HepG2 (cell line): ENCODE measurements around the gene BPIFA1. TPM values are rescaled to one million over a fixed set of nuclear protein-coding genes. Genes with fewer than 3 reads are reported as not detected.

ENCODE experiments used
- FOXK1 ChIP-seq: sonication (generic); formaldehyde crosslinking; IDR thresholded peaks from 2 replicates; pipeline ENCODE4 v1.4.0; 2020; ENCODE audit warnings: low read depth, missing genetic modification reagents, borderline replicate concordance
- ZNF17 ChIP-seq: sonication (generic); formaldehyde crosslinking; IDR thresholded peaks from 2 replicates; pipeline ENCODE4 v1.5.0; 2020; ENCODE audit warnings: mild to moderate bottlenecking, missing genetic modification reagents
- ZNF292 ChIP-seq: sonication (generic); formaldehyde crosslinking; IDR thresholded peaks from 2 replicates; pipeline ENCODE4 v1.8.1; 2022; ENCODE audit warnings: mild to moderate bottlenecking, low read depth, missing genetic modification reagents, borderline replicate concordance
- polyA plus RNA-seq, 8 experiments: library from polyadenylated mRNA; depleted of rRNA in 3 of 8; stranded (reverse) in 7 of 8; unstranded in 1 of 8; fragments of >200 nt; fragmentation: Illumina TruSeq in 4 of 8; extraction: Trizol in 4 of 8; gene quantifications; 2 replicates each; pipeline versions ENCODE4 v1.2.1 to v1.2.3, GENCODE V29; 2011 to 2016; ENCODE audit warnings: low read depth in 4 of 8, missing spikeins in 1 of 8, mixed read lengths in 1 of 8; ENCODE audit not compliant: insufficient read depth in 1 of 8
- total RNA-seq, 5 experiments: library from RNA; depleted of rRNA; stranded (reverse); fragments of >200 nt; fragmentation: Illumina TruSeq; extraction: Trizol; gene quantifications; 2 replicates each; pipeline ENCODE4 v1.2.3, GENCODE V29; 2016; ENCODE audit warnings: low read depth in 1 of 5
- TF ChIP-seq, protein P1 (sequence below): sonication (generic); formaldehyde crosslinking; IDR thresholded peaks from 2 replicates; pipeline ENCODE4 v1.4.0; 2020; ENCODE audit warnings: missing genetic modification reagents, borderline replicate concordance
- TF ChIP-seq, protein P2 (sequence below): sonication (generic); formaldehyde crosslinking; IDR thresholded peaks from 2 replicates; pipeline ENCODE4 v1.5.0; 2020; ENCODE audit warnings: mild to moderate bottlenecking, missing genetic modification reagents
- TF ChIP-seq, protein P3 (sequence below): sonication (generic); formaldehyde crosslinking; IDR thresholded peaks from one replicate; pipeline ENCODE4 v1.5.1; 2020; ENCODE audit warnings: mild to moderate bottlenecking, missing genetic modification reagents; ENCODE audit errors: not compliant biosample characterization
- TF ChIP-seq, protein P4 (sequence below): sonication (generic); formaldehyde crosslinking; IDR thresholded peaks from 2 replicates; pipeline ENCODE4 v1.5.1; 2020; ENCODE audit warnings: mild to moderate bottlenecking, moderate library complexity, missing genetic modification reagents

Gene BPIFA1
- total and polyA plus RNA-seq, 2 of the 13 experiments (the other 11 are each of a cell fraction or from before 2014, with no cell fraction given), result not detected

DNA sequence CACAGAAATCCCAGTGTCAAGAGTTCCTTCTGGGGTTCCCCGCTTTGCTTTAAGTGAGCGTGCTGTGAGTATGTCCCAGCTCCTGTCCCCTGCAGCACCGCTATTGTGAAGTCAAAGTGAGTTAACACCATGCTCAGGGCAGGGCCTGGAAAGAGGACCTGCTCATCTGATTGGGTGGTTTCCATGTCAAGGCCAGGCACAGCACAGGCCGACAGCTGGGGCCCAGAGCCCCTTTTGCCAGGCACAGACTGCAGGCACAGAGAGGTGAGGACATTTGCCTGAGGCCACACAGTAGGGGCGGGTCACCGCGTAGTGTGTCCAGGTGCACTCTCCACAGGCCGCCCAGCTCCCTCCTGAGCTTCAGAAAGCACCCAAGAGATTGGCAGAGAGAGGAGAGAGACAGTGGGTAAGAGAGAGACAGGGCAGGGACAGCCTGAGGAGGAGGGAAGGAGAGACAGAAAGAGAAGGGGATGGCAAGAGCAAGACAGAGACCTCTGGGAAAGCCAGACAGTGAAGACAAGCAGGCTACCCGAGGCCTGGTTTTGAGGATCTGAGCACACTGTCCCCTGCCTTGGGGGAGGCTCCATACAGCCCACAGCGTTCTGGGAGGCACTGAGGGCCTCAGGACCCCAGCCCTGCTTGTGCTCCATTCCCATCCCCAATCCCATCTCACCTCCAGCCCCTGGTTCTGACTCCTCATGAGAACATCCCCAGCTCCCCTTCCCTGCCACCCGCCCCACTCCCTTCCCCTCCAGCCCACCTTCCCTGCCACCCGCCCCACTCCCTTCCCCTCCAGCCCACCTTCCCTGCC, 40.7 kb downstream of the BPIFA1 start (continued):
- TF ChIP-seq, protein P1, sequence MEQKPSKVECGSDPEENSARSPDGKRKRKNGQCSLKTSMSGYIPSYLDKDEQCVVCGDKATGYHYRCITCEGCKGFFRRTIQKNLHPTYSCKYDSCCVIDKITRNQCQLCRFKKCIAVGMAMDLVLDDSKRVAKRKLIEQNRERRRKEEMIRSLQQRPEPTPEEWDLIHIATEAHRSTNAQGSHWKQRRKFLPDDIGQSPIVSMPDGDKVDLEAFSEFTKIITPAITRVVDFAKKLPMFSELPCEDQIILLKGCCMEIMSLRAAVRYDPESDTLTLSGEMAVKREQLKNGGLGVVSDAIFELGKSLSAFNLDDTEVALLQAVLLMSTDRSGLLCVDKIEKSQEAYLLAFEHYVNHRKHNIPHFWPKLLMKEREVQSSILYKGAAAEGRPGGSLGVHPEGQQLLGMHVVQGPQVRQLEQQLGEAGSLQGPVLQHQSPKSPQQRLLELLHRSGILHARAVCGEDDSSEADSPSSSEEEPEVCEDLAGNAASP (CRISPR knock-in tag), result no peak; the same call in 1 of the 2 replicates
- TF ChIP-seq ZNF17 (CRISPR knock-in tag) (no peak), ZNF292 (CRISPR knock-in tag) (peak; percentile 97; the same call in 1 of the 2 replicates), FOXK1 (CRISPR knock-in tag) (no peak)
- TF ChIP-seq, protein P2, sequence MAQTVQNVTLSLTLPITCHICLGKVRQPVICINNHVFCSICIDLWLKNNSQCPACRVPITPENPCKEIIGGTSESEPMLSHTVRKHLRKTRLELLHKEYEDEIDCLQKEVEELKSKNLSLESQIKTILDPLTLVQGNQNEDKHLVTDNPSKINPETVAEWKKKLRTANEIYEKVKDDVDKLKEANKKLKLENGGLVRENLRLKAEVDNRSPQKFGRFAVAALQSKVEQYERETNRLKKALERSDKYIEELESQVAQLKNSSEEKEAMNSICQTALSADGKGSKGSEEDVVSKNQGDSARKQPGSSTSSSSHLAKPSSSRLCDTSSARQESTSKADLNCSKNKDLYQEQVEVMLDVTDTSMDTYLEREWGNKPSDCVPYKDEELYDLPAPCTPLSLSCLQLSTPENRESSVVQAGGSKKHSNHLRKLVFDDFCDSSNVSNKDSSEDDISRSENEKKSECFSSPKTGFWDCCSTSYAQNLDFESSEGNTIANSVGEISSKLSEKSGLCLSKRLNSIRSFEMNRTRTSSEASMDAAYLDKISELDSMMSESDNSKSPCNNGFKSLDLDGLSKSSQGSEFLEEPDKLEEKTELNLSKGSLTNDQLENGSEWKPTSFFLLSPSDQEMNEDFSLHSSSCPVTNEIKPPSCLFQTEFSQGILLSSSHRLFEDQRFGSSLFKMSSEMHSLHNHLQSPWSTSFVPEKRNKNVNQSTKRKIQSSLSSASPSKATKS (CRISPR knock-in tag), result no peak
- TF ChIP-seq, protein P3, sequence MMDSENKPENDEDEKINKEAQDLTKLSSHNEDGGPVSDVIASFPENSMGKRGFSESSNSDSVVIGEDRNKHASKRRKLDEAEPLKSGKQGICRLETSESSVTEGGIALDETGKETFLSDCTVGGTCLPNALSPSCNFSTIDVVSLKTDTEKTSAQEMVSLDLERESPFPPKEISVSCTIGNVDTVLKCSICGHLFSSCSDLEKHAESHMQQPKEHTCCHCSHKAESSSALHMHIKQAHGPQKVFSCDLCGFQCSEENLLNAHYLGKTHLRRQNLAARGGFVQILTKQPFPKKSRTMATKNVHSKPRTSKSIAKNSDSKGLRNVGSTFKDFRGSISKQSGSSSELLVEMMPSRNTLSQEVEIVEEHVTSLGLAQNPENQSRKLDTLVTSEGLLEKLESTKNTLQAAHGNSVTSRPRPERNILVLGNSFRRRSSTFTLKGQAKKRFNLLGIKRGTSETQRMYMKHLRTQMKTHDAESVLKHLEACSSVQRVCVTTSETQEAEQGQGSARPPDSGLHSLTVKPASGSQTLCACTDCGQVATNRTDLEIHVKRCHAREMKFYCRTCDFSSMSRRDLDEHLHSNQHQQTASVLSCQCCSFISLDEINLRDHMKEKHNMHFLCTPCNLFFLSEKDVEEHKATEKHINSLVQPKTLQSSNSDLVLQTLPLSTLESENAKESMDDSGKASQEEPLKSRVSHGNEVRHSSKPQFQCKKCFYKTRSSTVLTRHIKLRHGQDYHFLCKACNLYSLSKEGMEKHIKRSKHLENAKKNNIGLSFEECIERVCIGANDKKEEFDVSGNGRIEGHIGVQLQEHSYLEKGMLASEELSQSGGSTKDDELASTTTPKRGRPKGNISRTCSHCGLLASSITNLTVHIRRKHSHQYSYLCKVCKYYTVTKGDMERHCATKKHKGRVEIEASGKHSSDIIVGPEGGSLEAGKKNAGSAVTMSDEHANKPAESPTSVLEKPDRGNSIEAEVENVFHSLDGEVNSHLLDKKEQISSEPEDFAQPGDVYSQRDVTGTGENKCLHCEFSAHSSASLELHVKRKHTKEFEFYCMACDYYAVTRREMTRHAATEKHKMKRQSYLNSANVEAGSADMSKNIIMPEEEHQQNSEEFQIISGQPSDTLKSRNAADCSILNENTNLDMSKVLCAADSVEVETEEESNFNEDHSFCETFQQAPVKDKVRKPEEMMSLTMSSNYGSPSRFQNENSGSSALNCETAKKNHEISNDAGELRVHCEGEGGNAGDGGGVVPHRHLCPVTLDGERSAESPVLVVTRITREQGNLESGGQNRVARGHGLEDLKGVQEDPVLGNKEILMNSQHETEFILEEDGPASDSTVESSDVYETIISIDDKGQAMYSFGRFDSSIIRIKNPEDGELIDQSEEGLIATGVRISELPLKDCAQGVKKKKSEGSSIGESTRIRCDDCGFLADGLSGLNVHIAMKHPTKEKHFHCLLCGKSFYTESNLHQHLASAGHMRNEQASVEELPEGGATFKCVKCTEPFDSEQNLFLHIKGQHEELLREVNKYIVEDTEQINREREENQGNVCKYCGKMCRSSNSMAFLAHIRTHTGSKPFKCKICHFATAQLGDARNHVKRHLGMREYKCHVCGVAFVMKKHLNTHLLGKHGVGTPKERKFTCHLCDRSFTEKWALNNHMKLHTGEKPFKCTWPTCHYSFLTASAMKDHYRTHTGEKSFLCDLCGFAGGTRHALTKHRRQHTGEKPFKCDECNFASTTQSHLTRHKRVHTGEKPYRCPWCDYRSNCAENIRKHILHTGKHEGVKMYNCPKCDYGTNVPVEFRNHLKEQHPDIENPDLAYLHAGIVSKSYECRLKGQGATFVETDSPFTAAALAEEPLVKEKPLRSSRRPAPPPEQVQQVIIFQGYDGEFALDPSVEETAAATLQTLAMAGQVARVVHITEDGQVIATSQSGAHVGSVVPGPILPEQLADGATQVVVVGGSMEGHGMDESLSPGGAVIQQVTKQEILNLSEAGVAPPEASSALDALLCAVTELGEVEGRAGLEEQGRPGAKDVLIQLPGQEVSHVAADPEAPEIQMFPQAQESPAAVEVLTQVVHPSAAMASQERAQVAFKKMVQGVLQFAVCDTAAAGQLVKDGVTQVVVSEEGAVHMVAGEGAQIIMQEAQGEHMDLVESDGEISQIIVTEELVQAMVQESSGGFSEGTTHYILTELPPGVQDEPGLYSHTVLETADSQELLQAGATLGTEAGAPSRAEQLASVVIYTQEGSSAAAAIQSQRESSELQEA (CRISPR knock-in tag), result no peak
- TF ChIP-seq, protein P4, sequence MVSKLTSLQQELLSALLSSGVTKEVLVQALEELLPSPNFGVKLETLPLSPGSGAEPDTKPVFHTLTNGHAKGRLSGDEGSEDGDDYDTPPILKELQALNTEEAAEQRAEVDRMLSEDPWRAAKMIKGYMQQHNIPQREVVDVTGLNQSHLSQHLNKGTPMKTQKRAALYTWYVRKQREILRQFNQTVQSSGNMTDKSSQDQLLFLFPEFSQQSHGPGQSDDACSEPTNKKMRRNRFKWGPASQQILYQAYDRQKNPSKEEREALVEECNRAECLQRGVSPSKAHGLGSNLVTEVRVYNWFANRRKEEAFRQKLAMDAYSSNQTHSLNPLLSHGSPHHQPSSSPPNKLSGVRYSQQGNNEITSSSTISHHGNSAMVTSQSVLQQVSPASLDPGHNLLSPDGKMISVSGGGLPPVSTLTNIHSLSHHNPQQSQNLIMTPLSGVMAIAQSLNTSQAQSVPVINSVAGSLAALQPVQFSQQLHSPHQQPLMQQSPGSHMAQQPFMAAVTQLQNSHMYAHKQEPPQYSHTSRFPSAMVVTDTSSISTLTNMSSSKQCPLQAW, result 0 out of 2 replicates have a peak, but pooled peaks have one; percentile 5
